WI38 (cell line): Measurements from ENCODE around the gene SP2.

ENCODE experiments used
- H3K4me3 ChIP-seq: 2 replicates; pipeline ENCODE4 v1.5.1; 2011; ENCODE audit warnings: low read depth, mild to moderate bottlenecking, control low read depth, low read length
- TF ChIP-seq, protein P1 (sequence below): IDR thresholded peaks from 2 replicates; pipeline ENCODE4 v1.5.1; 2012; ENCODE audit warnings: low read depth, mild to moderate bottlenecking, control low read depth, low read length

The SP2 gene

GRCh38 chr17:47966079-47966519 is 70.1 kb downstream of the SP2 start:
- H3K4me3 ChIP-seq, result no peak overlapping the region
- TF ChIP-seq, protein P1, sequence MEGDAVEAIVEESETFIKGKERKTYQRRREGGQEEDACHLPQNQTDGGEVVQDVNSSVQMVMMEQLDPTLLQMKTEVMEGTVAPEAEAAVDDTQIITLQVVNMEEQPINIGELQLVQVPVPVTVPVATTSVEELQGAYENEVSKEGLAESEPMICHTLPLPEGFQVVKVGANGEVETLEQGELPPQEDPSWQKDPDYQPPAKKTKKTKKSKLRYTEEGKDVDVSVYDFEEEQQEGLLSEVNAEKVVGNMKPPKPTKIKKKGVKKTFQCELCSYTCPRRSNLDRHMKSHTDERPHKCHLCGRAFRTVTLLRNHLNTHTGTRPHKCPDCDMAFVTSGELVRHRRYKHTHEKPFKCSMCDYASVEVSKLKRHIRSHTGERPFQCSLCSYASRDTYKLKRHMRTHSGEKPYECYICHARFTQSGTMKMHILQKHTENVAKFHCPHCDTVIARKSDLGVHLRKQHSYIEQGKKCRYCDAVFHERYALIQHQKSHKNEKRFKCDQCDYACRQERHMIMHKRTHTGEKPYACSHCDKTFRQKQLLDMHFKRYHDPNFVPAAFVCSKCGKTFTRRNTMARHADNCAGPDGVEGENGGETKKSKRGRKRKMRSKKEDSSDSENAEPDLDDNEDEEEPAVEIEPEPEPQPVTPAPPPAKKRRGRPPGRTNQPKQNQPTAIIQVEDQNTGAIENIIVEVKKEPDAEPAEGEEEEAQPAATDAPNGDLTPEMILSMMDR, result no peak

GRCh38 chr17:47967607-47968252 is 71.7 kb downstream of the SP2 start:
- TF ChIP-seq, protein P1, result no peak

GRCh38 chr17:47968836-47969235 is 72.8 kb downstream of the SP2 start:
- TF ChIP-seq, protein P1, result no peak
- H3K4me3 ChIP-seq, result no peak overlapping the region

More at GRCh38 chr17:47967607-47968252, 71.7 kb downstream of the SP2 start:
- H3K4me3 ChIP-seq, result no peak overlapping the region

DNA sequence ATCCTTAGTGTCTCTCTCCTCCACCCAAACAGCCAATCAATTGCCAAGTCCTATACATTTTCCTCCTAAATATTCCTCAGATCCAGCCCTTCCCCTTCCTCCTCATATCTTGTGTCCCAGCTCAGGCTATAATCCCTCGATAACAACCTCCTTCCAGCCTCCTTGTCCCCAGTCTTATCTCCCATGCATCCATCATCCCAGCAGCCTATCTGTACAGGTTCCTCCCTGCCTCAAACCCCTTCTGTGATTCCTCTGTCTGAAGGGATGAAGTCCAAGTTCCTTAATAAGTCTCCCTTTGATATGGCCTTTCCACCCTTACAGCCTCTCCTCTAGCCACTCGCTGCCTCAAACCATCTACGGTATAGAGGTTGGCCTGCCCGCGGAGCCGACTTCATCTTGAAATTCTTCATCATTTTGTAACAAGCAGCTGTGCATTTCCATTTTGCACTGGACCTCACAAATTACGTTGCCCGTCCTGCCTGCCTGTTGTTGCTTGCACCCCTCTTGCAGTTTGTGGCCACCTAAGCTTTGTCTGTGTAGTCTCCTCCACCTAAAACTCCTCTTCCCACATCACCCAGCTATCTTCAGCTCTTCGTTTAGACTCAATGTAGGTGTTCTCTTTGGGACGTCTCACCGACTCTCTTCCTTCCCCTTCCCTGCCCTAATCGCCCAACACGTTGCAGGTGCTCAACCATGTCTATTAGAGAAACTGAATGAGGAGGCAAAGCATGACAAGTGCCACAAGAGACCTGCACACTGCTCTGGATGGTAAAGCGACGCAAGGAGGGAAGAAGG is 74.1 kb downstream of the SP2 start:
- TF ChIP-seq, protein P1, result no peak
- no peak overlapping the region for H3K4me3 ChIP-seq

GRCh38 chr17:47970725-47971499 is 74.9 kb downstream of the SP2 start, which contains the start of gene CDK5RAP3:
TSS of gene CDK5RAP3 (plus strand) at chr17:47971113. CDS start at chr17:47971147, 34 bp downstream.
- H3K4me3 ChIP-seq, result peak within 1 kb of the TSS; percentile 92
- TF ChIP-seq, protein P1, result peak; percentile 89

- TF ChIP-seq, protein P1, result no peak
- no peak overlapping the region for H3K4me3 ChIP-seq
These were observed 77.5 kb downstream of the SP2 start for GRCh38 chr17:47973541-47973940.
